DMS153 treated with DMSO at 0.1 percent for 48 hours (cell line): ENCODE results near the gene EHBP1.
"Not testable (repeated sequence)": the region's sequence is repeated elsewhere in the genome, so short reads cannot be mapped to it uniquely, and the experiment has no call there.

Source experiments
- DNase-seq: peaks from one replicate; lab custom pipeline; 2025; ENCODE audit not compliant: unreplicated experiment; lab: John Stamatoyannopoulos, UW

The EHBP1 gene

DNA sequence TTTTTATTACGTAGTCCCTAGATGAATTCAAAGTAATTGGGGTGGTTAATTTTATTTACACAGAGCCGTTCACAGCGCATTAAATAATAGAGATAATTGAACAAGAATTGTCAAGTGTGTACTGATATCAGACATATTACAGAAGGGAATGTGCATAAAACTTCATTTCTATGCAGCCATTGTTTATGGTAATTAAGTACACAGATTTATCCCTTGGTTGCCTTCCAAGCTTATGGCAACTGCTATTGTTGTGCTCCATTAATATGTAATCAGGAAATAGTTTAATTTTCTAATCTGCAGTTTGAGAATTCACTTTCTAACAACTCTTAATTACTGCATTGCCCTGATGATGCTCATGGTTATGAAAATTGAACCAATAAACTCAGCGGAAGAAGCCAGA is 297.8 kb downstream of the EHBP1 start:
- DNase-seq, result no peak

DNA sequence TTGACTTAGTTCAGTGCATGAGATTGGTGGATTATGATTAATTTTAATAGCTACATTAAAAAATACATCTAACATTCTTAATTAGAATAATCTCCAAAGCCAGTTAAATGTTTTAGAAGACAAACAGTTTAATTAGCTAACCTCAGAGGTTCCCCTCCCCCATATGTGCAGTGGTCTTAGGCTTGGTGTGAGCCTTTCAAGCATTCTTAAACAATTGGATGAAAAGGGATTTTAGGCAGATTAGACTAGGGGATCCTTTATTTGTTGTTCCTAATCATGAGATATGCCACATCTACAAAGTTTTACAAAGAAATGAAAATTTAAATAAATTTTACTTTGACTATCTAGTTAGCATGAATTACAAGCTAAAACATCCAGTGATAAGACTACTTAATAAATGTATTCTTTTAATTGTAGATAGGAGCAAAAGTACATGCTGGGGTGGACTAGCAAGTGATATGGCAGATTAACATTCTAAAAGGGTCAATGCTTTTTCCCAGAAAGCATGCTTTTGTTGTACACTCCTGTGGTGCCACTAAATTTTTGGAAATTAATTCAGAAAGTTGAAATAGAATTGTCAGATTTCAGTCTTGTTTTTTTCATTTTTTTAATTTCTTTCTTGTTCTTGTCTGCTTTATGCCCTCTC is 302.4 kb downstream of the EHBP1 start:
- no peak for DNase-seq

DNA sequence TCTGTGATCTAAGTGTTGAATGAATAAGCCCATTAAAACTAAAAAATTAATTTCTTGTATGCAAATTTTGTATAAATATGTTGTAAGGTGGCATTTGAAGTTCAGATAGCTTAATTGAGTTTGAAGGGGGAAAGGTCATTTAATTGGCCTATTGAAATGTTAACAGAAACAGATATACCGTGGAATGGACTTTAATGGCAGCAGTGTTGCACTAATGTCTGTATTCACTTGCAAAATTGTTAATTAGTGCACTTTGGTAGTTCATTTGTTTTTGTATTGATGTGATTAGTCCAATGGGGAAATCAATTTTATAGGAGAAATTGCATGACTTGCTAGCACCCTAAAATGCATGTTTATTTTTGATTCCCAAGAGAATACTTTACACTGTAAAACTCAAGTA is 303.3 kb downstream of the EHBP1 start:
- DNase-seq, result no peak

DNA sequence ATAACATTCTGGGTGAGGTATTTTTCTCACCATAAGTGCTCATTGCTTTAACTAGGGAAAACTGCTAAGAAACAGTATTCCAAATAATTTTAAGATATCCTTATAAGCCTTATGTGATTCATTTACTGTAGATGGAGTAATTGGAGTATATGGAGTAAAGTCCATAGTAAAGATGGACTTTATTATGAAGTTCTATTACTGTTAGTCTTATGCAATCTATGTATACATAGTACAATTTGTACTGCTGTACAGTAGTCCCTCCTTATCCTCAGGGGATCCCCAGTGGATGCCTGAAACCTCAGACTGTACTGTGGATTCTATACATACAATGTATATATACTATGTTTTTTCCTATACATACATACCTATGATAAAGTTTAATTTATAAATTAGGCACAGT is 304.0 kb downstream of the EHBP1 start:
- DNase-seq, result no peak

DNA sequence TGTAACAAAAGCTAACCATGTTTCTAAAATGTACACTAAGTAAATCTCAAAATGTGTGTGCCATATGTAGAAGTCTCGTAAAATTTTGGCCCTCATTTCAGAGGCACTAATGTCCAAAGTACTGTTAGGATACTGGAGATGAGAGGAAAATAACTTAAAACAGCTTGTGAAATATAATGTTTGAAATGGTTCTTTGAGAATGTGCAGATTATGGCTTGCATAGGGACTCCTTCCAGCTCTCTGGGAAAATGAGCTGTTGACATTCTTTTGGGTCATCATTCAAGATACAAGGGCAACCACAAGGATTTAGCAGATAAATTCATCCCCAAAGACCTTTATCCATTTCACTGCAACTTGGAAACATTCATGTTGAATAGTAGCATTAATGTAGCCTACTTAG is 307.0 kb downstream of the EHBP1 start:
- DNase-seq, result no peak

DNA sequence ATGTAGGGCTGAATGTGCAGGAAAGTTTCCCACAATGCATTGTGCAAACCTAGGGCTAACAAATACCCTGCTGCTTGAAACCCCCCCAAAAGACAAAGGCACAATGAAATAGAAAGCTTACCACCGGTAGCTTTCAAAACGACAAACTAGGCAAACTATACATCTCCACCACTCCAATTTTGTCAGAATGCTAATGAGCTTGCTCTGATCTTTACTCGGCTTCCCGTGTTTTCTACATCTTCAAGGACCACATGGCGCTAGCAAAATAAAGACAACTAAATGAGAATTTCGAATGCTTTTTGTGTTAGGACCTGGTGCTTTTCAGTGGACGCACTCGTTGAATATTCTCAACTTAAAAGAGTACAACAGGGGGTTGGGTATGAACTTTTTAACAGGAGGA is 307.9 kb downstream of the EHBP1 start:
- DNase-seq, result no peak

DNA sequence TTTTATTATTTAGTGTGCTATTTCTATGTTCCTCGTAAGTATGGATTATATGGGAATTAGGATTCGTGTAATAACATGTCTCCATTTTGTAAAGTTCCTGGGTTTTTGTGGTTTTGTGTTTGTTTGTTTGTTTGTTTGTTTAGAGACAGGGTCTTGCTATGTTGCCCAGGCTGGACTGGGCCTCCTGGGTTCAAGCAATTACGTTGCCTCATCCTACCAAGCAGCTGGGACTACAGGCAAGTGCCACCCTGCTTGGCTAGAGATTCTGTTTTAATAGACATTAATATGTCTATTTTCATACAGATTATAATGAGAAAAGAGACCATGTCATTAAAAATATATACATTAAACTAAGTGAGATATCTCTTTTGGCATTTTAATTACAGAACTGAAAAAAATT is 309.9 kb downstream of the EHBP1 start:
- DNase-seq, result no peak

DNA sequence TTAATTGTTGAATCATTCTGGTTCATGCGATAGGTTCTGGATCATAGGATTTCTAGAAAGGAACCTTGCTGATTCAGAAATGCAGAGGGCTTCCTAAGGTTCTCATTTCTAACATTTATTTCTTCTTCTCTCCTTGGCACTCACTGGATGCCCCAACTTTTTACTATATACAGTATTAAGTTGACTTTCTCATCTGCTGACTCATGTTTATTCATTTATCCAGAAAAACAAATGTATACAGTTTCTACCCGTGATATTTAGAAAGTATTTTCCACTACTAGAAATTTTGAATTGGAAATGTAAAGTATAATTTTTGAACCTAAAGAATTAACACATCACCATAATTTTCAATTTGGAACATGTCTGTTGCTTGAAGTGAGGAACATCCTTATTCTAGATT is 312.9 kb downstream of the EHBP1 start:
- no peak for DNase-seq

DNA sequence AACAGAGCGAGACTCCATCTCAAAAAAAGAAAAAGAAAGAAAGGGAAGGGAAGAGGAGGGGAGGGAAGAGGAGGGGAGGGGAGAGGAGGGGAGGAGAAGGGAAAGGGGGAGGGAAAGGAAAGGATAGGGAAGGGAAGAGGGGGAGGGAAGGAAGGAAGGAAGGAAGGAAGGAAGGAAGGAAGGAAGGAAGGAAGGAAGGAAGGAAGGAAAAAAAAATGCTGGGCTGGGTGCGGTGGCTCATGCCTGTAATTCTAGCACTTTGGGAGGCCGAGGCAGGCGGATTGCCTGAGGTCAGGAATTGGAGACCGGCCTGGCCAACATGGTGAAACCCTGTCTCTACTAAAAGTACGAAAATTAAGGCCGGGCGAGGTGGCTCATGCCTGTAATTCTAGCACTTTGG is 314.2 kb downstream of the EHBP1 start:
- DNase-seq, result not testable (repeated sequence)

DNA sequence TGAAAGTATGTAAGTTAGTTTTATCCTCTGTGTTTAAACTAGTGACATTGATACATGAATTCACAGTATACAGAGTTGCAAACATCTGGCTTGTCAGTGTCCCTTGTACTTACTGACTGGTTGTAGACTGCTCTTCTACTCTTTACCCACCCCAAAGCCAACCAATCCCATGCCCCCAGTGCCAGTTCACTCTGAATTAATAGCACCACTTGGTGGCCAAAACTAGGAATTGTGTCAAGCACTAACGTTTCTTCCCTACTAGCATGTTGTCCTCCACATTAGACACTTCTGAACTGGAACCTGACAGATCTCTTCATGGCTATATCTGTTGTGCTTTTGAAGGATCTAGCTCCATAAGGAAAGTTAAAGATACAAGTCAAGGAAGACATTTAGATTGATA is 317.9 kb downstream of the EHBP1 start:
- no peak for DNase-seq

DNA sequence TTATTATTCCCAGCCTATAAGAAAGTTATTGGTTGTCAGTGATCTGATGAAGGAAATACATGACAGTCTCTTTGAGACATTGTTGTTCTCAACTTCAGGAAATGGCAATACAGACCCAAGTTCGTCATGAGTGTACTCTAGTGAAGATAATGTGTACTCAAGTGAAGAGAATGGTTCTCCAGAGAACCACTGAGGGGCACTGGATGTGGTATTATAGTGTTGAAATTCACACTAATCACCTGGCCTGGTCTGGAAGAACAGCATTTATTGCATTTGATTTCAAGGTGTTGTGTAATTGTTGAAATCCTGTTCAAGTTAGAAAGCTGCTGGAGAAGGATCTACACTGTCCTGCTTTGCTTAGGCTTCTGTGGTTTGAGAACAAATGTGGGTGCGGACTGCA is 321.7 kb downstream of the EHBP1 start:
- no peak for DNase-seq

DNA sequence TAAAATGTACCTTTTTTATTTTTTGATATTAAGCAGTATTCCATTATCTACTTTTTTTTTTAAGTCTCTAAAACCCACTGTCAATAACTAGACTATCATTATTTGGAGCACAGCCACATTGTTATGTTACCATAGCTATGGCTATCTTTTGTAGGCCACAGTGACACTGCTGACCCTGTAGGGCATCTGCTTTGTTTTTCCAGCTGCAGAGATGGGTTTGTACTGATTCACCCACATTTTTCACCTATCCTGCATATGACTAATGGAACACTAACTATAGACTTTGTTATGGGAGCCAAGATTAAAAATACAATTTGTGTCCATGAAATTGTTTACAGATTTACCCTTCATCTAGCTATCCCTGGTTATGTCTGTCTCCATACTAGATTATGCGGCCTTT is 323.5 kb downstream of the EHBP1 start:
- no peak for DNase-seq

DNA sequence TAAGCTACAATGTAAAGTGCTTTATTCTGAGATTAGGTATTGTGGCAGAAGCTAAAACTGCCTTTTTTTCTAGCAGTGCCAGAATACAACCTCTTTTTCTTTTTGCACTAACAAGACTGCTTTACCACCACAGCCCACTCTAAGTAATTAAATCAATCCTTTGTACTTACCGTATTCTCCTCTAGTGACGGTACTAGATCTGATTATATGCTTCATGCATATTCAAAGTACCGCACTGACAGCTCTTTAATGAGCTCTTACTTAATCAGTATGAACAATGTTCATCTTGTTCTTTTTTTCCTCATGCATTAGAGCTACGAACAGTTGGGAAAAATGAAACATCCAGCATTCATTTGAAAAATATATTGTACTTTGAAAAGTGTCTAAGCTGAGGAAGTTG is 329.0 kb downstream of the EHBP1 start:
- DNase-seq, result no peak

DNA sequence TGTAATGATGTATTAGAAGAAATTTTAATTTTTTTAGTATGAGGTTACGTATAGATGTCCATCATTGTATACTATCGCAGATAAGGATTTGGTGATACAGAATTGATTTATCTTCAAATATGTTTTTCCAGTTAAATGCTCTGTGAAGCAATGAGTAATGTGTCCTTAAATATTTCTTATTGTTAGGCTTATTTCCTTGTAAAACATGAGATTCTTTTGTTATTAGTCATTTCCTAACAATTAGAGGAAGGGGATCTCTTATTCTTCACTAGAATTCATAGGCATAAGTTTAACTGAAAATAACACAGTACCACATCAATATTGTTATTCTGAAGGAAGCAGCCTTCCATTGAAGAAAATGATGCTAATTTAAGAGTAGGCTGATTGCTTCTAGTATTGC is 329.7 kb downstream of the EHBP1 start:
- DNase-seq, result no peak

DNA sequence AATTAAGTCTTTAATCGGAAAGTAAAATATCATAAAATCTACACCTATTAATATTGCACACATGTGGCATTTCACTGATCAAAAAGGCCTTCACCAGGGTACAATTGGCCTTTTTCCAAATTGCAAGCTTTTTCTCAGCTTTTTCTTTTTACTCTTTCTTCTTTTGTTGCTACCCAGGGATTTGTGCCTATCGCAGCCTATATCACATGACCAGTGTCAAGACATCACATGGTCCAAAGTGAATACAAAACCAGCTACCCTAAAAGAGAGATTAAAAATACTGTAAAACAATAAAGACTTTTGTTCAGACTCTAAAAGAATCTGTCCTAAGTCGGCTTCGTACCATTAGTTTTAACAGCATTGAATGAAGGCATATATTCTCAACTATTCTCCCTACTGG is 330.1 kb downstream of the EHBP1 start:
- DNase-seq, result no peak

DNA sequence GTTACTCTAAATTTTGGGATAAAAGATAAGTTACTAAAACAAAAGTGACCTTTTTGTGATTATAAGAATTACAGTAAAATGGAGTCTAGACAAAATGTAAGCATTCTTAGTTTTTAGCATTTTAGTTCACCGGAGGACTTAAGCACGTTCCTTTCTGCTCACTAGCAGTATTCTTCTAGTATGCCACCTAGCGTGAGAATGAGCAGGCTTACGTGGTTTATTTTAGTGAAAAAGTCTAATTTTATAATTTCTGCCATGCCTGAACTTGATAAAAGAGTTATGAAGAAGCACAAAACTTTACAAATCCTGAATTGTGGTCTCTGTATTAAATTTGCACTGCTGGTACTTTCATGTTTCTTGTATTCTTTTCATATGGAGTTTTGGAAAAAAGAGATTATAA is 332.5 kb downstream of the EHBP1 start:
- DNase-seq, result no peak

DNA sequence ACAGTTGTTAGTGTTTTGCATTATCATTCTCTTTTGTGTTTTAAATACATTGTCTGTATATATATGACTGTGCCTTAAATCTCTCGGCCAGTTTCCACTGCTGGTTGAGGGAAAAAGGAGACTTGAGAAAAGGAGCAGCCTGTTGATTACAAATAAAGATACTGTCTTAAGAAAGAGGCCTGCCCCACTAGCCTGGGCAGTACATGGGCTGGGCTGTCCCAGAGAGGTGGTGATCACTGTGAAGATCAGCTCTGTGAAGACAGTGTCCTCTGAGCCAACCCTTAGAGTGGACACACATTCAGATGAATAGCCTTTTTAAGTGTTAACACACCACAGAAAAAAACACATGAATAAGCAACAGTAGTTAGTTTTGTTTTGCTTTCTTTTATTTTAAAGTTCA is 335.1 kb downstream of the EHBP1 start:
- no peak for DNase-seq

DNA sequence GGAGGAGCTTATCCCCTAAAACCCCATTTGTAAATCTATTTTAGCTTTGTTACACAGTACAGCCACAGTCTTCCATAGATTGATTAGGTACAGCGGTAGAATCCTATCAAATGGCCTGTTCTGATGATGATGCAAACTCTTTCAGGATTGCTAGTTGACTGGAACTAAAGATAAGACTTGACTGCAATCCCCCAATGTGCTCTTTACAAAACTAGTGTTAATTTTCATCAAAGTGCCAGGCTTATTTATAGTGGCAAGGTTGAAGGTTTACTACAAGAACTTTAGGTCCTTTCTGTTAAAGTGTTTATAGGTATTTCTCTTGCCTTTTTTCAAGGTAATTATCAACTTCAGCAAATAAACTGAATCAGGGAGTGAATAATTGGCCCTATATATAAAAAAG is 336.1 kb downstream of the EHBP1 start:
- no peak for DNase-seq

DNA sequence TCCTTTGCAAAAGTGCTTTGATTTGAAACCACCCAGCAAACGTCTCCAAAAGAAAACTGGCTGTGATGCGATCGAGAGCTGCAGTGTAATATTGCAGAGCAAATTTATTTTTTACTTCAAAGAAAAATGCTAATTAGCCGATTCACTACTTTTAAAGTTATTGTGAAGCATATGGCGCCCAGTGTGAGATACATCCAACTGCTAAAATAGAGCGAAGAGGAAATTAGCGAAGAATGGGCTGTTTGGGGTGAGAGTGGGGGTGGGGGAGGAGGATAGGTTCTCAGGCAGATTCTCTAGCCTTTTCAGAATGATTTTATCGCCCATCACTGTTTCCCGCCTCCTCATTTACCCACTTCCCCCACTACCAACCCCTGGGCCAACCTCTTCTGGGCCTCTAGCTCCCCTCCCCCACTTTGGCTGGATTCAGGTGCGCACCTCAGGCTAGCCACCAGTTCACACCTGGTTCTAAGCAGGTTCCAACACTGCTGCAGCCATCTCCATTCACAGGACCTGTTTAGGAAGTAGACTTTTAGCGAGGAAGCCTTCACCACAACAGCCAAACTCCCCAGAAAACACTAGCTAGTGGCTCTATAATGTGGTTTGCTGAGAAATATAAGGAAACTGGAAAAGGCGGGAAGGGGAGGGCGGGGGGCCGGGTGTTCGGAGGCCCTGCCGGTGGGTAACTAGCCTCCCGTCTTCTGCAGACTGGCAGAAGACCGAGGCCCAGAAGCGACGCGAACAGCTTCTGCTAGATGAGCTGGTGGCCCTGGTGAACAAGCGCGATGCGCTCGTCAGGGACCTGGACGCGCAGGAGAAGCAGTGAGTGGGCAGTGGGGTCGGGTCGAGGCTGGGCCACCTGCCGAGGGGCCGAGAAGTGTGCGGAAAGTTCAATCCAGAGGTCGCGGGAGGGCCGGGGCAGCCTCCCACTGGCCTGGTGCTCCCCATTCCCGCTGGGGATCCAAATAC is 339.1 kb downstream of the EHBP1 start:
- DNase-seq, result no peak

DNA sequence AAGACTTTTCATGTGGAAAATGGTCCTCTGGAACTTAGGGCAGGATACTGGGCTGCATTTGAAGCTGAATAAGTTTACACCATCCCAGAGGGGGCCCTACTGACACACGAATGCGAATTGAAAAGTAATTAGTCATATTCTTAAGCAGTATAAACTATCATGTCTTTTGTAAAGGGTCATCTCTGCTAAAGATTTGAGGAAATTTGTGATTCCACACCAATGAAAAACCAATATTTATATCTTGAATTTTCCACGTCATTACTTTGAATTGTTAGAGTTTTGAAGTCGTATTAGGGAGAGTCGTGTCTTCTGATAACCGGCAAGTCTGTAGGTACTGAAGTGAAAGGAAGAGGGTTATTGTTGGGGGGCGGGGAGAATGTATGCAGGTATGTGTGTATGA is 341.0 kb downstream of the EHBP1 start:
- DNase-seq, result no peak

DNA sequence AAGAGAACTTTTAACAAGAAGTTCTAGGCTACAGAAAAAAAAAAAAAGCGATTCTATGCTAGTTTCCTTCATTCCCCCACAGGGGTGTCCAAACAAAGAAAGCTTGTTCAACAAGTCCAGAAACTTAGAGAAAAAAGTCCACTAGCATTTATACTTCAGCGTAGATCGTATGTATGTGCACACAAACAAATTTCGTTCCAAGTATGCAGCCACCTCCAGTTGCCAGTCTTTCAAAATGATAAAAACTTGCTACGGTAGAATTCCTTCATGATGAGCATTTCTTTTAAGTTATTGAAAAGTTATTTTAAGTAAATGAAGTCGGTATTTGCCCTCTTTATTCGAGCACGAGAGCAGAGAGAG is 341.4 kb downstream of the EHBP1 start:
- no peak for DNase-seq
